ENCODE measurements around the gene TTYH2.
"Not testable (repeated sequence)": the region's sequence is repeated elsewhere in the genome, so short reads cannot be mapped to it uniquely, and the experiment has no call there.

The TTYH2 gene

GRCh38 chr17:74267987-74268499, 54.7 kb downstream of the TTYH2 start:
- no peak for DNase-seq

GRCh38 chr17:74268558-74268957, 55.2 kb downstream of the TTYH2 start:
- no peak for DNase-seq

- DNase-seq: no peak
These were observed 57.0 kb downstream of the TTYH2 start for GRCh38 chr17:74270333-74270732.

- no peak for DNase-seq
These were observed 57.9 kb downstream of the TTYH2 start for GRCh38 chr17:74271281-74271680.

- no peak for DNase-seq
These were observed 58.7 kb downstream of the TTYH2 start for GRCh38 chr17:74271901-74272561.

- no peak for DNase-seq
These were observed 59.4 kb downstream of the TTYH2 start for GRCh38 chr17:74272731-74273201.

GRCh38 chr17:74274060-74274708, 60.8 kb downstream of the TTYH2 start, which contains the start of gene DNAI2:
DNAI2 (plus strand) TSS chr17:74274234; CDS start chr17:74281818, 7,584 bp downstream.
- DNase-seq: no peak

GRCh38 chr17:74274709-74275340, 61.5 kb downstream of the TTYH2 start:
- no peak for DNase-seq

- DNase-seq: no peak
These were observed 62.7 kb downstream of the TTYH2 start for GRCh38 chr17:74276051-74276476.

- DNase-seq: no peak
These were observed 63.2 kb downstream of the TTYH2 start for GRCh38 chr17:74276541-74277009.

- DNase-seq: no peak
These were observed 64.6 kb downstream of the TTYH2 start for GRCh38 chr17:74277935-74278334.

GRCh38 chr17:74279617-74280016, 66.2 kb downstream of the TTYH2 start:
- DNase-seq: not testable (repeated sequence)

GRCh38 chr17:74280093-74280513, 66.7 kb downstream of the TTYH2 start:
- no peak for DNase-seq

GRCh38 chr17:74281799-74282198, 68.4 kb downstream of the TTYH2 start:
- no peak for DNase-seq

- DNase-seq: not testable (repeated sequence)
These were observed 68.9 kb downstream of the TTYH2 start for GRCh38 chr17:74282274-74282586.

- DNase-seq: no peak
These were observed 69.4 kb downstream of the TTYH2 start for GRCh38 chr17:74282587-74283370.

GRCh38 chr17:74283371-74283673, 70.0 kb downstream of the TTYH2 start:
- DNase-seq: no peak

GRCh38 chr17:74287031-74287602, 73.7 kb downstream of the TTYH2 start:
- no peak for DNase-seq

GRCh38 chr17:74288785-74289184, 75.4 kb downstream of the TTYH2 start:
- no peak for DNase-seq

GRCh38 chr17:74289688-74290087, 76.3 kb downstream of the TTYH2 start:
- DNase-seq: no peak

- no peak for DNase-seq
These were observed 77.0 kb downstream of the TTYH2 start for GRCh38 chr17:74290340-74290739.

GRCh38 chr17:74292495-74292894, 79.1 kb downstream of the TTYH2 start:
- no peak for DNase-seq

Measured in NCI-H2081 (cell line).